A549 (cell line): Measurements from ENCODE around the gene PRSS1. TPM values are rescaled to one million over a fixed set of nuclear protein-coding genes. Genes with fewer than 3 reads are reported as not detected.

Experiments
- ATAC-seq, 2 experiments: fragments of 200-7000 bp in 1 of 2; fragments of >200 bp in 1 of 2; cut with Nextera tagmentation in 1 of 2; cut with Tn5 transposase in 1 of 2; 3 replicates each; pipeline versions ENCODE4 v1.8.0 to v1.9.1; 2018 to 2020; ENCODE audit warnings: mild to moderate bottlenecking in 1 of 2, moderate library complexity in 1 of 2
- CTCF ChIA-PET: fragments of 300-600 bp; sonication (Branson Sonifier 250); formaldehyde crosslinking; extraction: SDS; loops from one replicate; lab custom pipeline; 2021; ENCODE audit warnings: antibody characterized with exemption, inconsistent platforms; lab: Yijun Ruan, JAX
- POLR2A ChIA-PET: fragments of 350-600 bp; formaldehyde crosslinking; extraction: SDS; loops from one replicate; lab custom pipeline; 2021; ENCODE audit warnings: antibody characterized with exemption, inconsistent platforms; lab: Yijun Ruan, JAX
- DNase-seq, 2 experiments: peaks; one replicate each; pipeline versions ENCODE4 v3.0.0 to v3.0.0-alpha.2; 2011 to 2016; ENCODE audit warnings: low read depth in 1 of 2, low spot score in 1 of 2
- FAIRE-seq: peaks from 2 replicates; lab custom pipeline; 2011; peaks lifted over from hg19 to GRCh38; lab: Jason Lieb, UNC
- H3K27ac ChIP-seq, 2 experiments: fragments of >200 bp; sonication (Bioruptor Twin); formaldehyde crosslinking; 3 replicates each; pipeline ENCODE4 v1.5.1; 2016 to 2017
- H3K4me1 ChIP-seq: fragments of >200 bp; sonication (Bioruptor Twin); formaldehyde crosslinking; 3 replicates; pipeline ENCODE4 v1.6.1; 2016
- H3K4me2 ChIP-seq: fragments of >200 bp; sonication (Bioruptor Twin); formaldehyde crosslinking; 3 replicates; pipeline ENCODE4 v1.6.1; 2016
- H3K4me3 ChIP-seq: fragments of >200 bp; sonication (Bioruptor Twin); formaldehyde crosslinking; 3 replicates; pipeline ENCODE4 v1.5.1; 2016
- H3K9me3 ChIP-seq: fragments of >200 bp; sonication (Bioruptor Twin); formaldehyde crosslinking; 3 replicates; pipeline ENCODE4 v1.6.1; 2016
- BHLHE40 ChIP-seq: IDR thresholded peaks from 2 replicates; pipeline ENCODE4 v1.6.1; 2012; ENCODE audit warnings: low read depth, low read length, inconsistent platforms
- CBX2 ChIP-seq: fragments of 200-600 bp; sonication (generic); IDR thresholded peaks from 2 replicates; pipeline ENCODE4 v1.6.1; 2016; ENCODE audit warnings: low read depth, mild to moderate bottlenecking, borderline replicate concordance
- CBX8 ChIP-seq: fragments of 200-600 bp; sonication (generic); IDR thresholded peaks from 2 replicates; pipeline ENCODE4 v1.6.1; 2016
- CHD4 ChIP-seq: fragments of 200-600 bp; sonication (generic); IDR thresholded peaks from 2 replicates; pipeline ENCODE4 v1.6.1; 2016; ENCODE audit warnings: antibody characterized with exemption, mild to moderate bottlenecking, borderline replicate concordance
- EHF ChIP-seq: fragments of 250-450 bp; sonication (Bioruptor Pico); IDR thresholded peaks from 2 replicates; pipeline ENCODE4 v1.5.0; 2020; ENCODE audit warnings: mild to moderate bottlenecking
- EHMT2 ChIP-seq: fragments of 200-600 bp; sonication (generic); IDR thresholded peaks from 2 replicates; pipeline ENCODE4 v1.6.1; 2016; ENCODE audit warnings: antibody characterized with exemption, low read depth, mild to moderate bottlenecking, moderate library complexity
- EP300 ChIP-seq, 2 experiments: fragments of >200 bp; sonication (Bioruptor Twin); formaldehyde crosslinking; IDR thresholded peaks; 2 replicates in 1 of 2; 3 replicates in 1 of 2; pipeline ENCODE4 v1.6.1; 2016 to 2017
- HEYL ChIP-seq: fragments of 250-450 bp; sonication (Bioruptor Pico); IDR thresholded peaks from 2 replicates; pipeline ENCODE4 v1.8.0; 2021; ENCODE audit warnings: mild to moderate bottlenecking, moderate library complexity
- JUN ChIP-seq, 2 experiments: fragments of >200 bp; sonication (Bioruptor Twin); formaldehyde crosslinking; IDR thresholded peaks; 2 replicates in 1 of 2; 3 replicates in 1 of 2; pipeline ENCODE4 v1.6.1; 2016 to 2017
- JUNB ChIP-seq: fragments of >200 bp; sonication (Bioruptor Twin); formaldehyde crosslinking; IDR thresholded peaks from 2 replicates; pipeline ENCODE4 v1.6.1; 2016
- KDM1A ChIP-seq: fragments of 200-600 bp; sonication (generic); IDR thresholded peaks from 2 replicates; pipeline ENCODE4 v1.6.1; 2016; ENCODE audit warnings: low read depth, mild to moderate bottlenecking
- KDM5A ChIP-seq: fragments of 200-600 bp; sonication (generic); IDR thresholded peaks from 2 replicates; pipeline ENCODE4 v1.6.1; 2016; ENCODE audit warnings: antibody characterized with exemption, mild to moderate bottlenecking
- MYC ChIP-seq: IDR thresholded peaks from 2 replicates; pipeline ENCODE4 v1.6.1; 2012; ENCODE audit warnings: mild to moderate bottlenecking, inconsistent platforms, low read length, improper control_type of control experiment, borderline replicate concordance
- RAD21 ChIP-seq, 2 experiments: fragments of >200 bp in 1 of 2; sonication (Bioruptor Twin) in 1 of 2; formaldehyde crosslinking in 1 of 2; IDR thresholded peaks in 1 of 2; conservative IDR thresholded peaks in 1 of 2; 2 replicates in 1 of 2; 3 replicates in 1 of 2; pipeline ENCODE4 v1.6.1; 2012 to 2018; ENCODE audit warnings: inconsistent platforms in 1 of 2
- RCOR1 ChIP-seq: fragments of 150-350 bp; IDR thresholded peaks from 2 replicates; pipeline ENCODE4 v1.6.1; 2014; ENCODE audit warnings: antibody characterized with exemption, low read length, low read depth
- RNF2 ChIP-seq: fragments of 200-600 bp; sonication (generic); IDR thresholded peaks from 2 replicates; pipeline ENCODE4 v1.6.1; 2016; ENCODE audit warnings: low read depth, mild to moderate bottlenecking, antibody characterized with exemption, moderate library complexity, borderline replicate concordance
- SMC3 ChIP-seq: fragments of >200 bp; sonication (Bioruptor Twin); formaldehyde crosslinking; IDR thresholded peaks from 3 replicates; pipeline ENCODE4 v1.6.1; 2018; ENCODE audit warnings: inconsistent platforms
- TFCP2L1 ChIP-seq: fragments of 250-450 bp; sonication (Bioruptor Pico); IDR thresholded peaks from 2 replicates; pipeline ENCODE4 v1.5.0; 2021; ENCODE audit warnings: mild to moderate bottlenecking
- TP53 ChIP-seq: fragments of 250-450 bp; sonication (Bioruptor Pico); IDR thresholded peaks from 2 replicates; pipeline ENCODE4 v1.5.0; 2021; ENCODE audit warnings: mild to moderate bottlenecking, moderate library complexity
- ZNF302 ChIP-seq: fragments of 250-450 bp; sonication (Bioruptor Pico); IDR thresholded peaks from 2 replicates; pipeline ENCODE4 v1.9.0; 2021; ENCODE audit warnings: inconsistent platforms, mild to moderate bottlenecking, moderate library complexity
- ZSCAN20 ChIP-seq: fragments of 250-450 bp; sonication (Bioruptor Pico); IDR thresholded peaks from 2 replicates; pipeline ENCODE4 v1.8.0; 2022; ENCODE audit warnings: mild to moderate bottlenecking, moderate library complexity
- WGBS: methylation state at CpG from one replicate; pipeline ENCODE4 v1.1.6; 2017; ENCODE audit errors: missing lambda C conversion rate; 5-methylcytosine and 5-hydroxymethylcytosine counted together
- polyA plus RNA-seq, 4 experiments: library from polyadenylated mRNA; depleted of rRNA in 3 of 4; stranded (reverse); fragments of >200 nt; fragmentation: RNase III in 1 of 4; extraction: RNeasy Plus Mini Kit Qiagen cat#74134 plus additional on column Dnase treatment in 1 of 4; gene quantifications; 2 replicates in 3 of 4; 3 replicates in 1 of 4; pipeline ENCODE4 v1.2.3, GENCODE V29; 2011 to 2017
- TF ChIP-seq, protein P1 (sequence below): IDR thresholded peaks from 2 replicates; pipeline ENCODE4 v1.6.1; 2012; ENCODE audit warnings: low read depth, borderline replicate concordance
- TF ChIP-seq, protein P2 (sequence below): fragments of 250-450 bp; sonication (Bioruptor Pico); IDR thresholded peaks from 2 replicates; pipeline ENCODE4 v1.5.0; 2021; ENCODE audit warnings: mild to moderate bottlenecking, moderate library complexity, borderline replicate concordance

Gene PRSS1
- polyA plus RNA-seq, 2 of the 4 experiments (the other 2 are of a cell fraction): not detected

- Histone ChIP-seq H3K4me1 (no peaks in the 10 kb centered on the region), H3K9me3 (no peaks in the 10 kb centered on the region), H3K4me3 (no peak overlapping the region), H3K4me2 (no peak overlapping the region), H3K27ac (no peak overlapping the region)
- TF ChIP-seq, protein P1, sequence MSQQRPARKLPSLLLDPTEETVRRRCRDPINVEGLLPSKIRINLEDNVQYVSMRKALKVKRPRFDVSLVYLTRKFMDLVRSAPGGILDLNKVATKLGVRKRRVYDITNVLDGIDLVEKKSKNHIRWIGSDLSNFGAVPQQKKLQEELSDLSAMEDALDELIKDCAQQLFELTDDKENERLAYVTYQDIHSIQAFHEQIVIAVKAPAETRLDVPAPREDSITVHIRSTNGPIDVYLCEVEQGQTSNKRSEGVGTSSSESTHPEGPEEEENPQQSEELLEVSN: no peak
- TF ChIP-seq CBX8 (no peak), CHD4 (no peak), ZNF302 (CRISPR knock-in tag) (no peak), JUNB (no peak)
- POLR2A ChIA-PET: no interaction called here
- no peak for DNase-seq
- CTCF ChIA-PET: no interaction called here
- WGBS: 25% methylated on average over 8 of the region's 8 CpGs
- ATAC-seq: no peak
- no peak for FAIRE-seq
Observed at GRCh38 chr7:142720172-142720773, 29.0 kb upstream of the PRSS1 start.

GRCh38 chr7:142720986-142721385 lies 28.3 kb upstream of the PRSS1 start:
- H3K4me2 ChIP-seq: no peak overlapping the region
- no peaks in the 10 kb centered on the region for H3K9me3 ChIP-seq
- DNase-seq (no peak), FAIRE-seq (no peak), ATAC-seq (no peak)
- no peak overlapping the region for H3K4me3 ChIP-seq
- no peaks in the 10 kb centered on the region for H3K4me1 ChIP-seq
- ChIA-PET POLR2A (no interaction called here), CTCF (no interaction called here)
- 42% methylated on average over 10 of the region's 10 CpGs for WGBS
- no peak overlapping the region for H3K27ac ChIP-seq
- TF ChIP-seq RCOR1: no peak
- TF ChIP-seq HEYL (CRISPR knock-in tag): no peak
- TF ChIP-seq SMC3: no peak
- TF ChIP-seq TFCP2L1 (CRISPR knock-in tag): no peak
- TF ChIP-seq EP300 (IDR thresholded peaks at IDR 0.05): no peak
- TF ChIP-seq, protein P1: no peak
- no peak for TF ChIP-seq RNF2
- TF ChIP-seq EHF (CRISPR knock-in tag): no peak
- no peak for TF ChIP-seq KDM1A
- no peak for TF ChIP-seq ZNF302 (CRISPR knock-in tag)
- TF ChIP-seq RAD21 (conservative IDR thresholded peaks at IDR 0.05 in 1 of 2, IDR thresholded peaks at IDR 0.05 in 1 of 2): no peak
- no peak for TF ChIP-seq ZSCAN20 (CRISPR knock-in tag)
- TF ChIP-seq JUN (IDR thresholded peaks at IDR 0.05): no peak
- no peak for TF ChIP-seq EHMT2
- no peak for TF ChIP-seq TP53 (CRISPR knock-in tag)
- TF ChIP-seq CBX2: no peak
- TF ChIP-seq MYC: no peak
- TF ChIP-seq KDM5A: no peak
- no peak for TF ChIP-seq BHLHE40
- TF ChIP-seq, protein P2, sequence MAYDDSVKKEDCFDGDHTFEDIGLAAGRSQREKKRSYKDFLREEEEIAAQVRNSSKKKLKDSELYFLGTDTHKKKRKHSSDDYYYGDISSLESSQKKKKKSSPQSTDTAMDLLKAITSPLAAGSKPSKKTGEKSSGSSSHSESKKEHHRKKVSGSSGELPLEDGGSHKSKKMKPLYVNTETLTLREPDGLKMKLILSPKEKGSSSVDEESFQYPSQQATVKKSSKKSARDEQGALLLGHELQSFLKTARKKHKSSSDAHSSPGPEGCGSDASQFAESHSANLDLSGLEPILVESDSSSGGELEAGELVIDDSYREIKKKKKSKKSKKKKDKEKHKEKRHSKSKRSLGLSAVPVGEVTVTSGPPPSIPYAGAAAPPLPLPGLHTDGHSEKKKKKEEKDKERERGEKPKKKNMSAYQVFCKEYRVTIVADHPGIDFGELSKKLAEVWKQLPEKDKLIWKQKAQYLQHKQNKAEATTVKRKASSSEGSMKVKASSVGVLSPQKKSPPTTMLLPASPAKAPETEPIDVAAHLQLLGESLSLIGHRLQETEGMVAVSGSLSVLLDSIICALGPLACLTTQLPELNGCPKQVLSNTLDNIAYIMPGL (CRISPR knock-in tag): no peak
